Stimulated activated CD8-positive, alpha-beta memory T cell treated with anti-CD3 and anti-CD28 coated beads, Interleukin-12 subunit alpha, Interleukin-12 subunit beta, amount 100 ng/mL, for 24 hours (primary cell): ENCODE measurements around the gene PPP4R3A.
"Not testable (repeated sequence)": the region's sequence is repeated elsewhere in the genome, so short reads cannot be mapped to it uniquely, and the experiment has no call there.

Experiments
- DNase-seq: peaks from one replicate; pipeline ENCODE4 v3.0.0-alpha.2; 2020; ENCODE audit errors: extremely low read depth

Gene PPP4R3A

GRCh38 chr14:91510171-91511042 lies at the start of gene PPP4R3A:
TSS of gene PPP4R3A (minus strand) at chr14:91510310. CDS start at chr14:91509647, 663 bp downstream.
- peak; percentile 90 for DNase-seq

- no peak for DNase-seq
Observed at GRCh38 chr14:91555531-91555930, 45.4 kb upstream of the PPP4R3A start.

GRCh38 chr14:91554535-91555332 lies 44.6 kb upstream of the PPP4R3A start:
- no peak for DNase-seq

- DNase-seq, result no peak
Observed at GRCh38 chr14:91548108-91548507, 38.0 kb upstream of the PPP4R3A start.

- DNase-seq, result no peak
Observed at GRCh38 chr14:91545946-91546716, 36.0 kb upstream of the PPP4R3A start.

- no peak for DNase-seq
Observed at GRCh38 chr14:91545204-91545603, 35.1 kb upstream of the PPP4R3A start.

GRCh38 chr14:91536327-91536726 lies 26.2 kb upstream of the PPP4R3A start:
- DNase-seq, result no peak

GRCh38 chr14:91534059-91534458 lies 23.9 kb upstream of the PPP4R3A start:
- not testable (repeated sequence) for DNase-seq

GRCh38 chr14:91533623-91534022 lies 23.5 kb upstream of the PPP4R3A start:
- no peak for DNase-seq

GRCh38 chr14:91523972-91524371 lies 13.9 kb upstream of the PPP4R3A start:
- DNase-seq, result no peak

- no peak for DNase-seq
Observed at GRCh38 chr14:91521061-91521640, 11.0 kb upstream of the PPP4R3A start.

- no peak for DNase-seq
Observed at GRCh38 chr14:91520138-91520537, 10.0 kb upstream of the PPP4R3A start.

GRCh38 chr14:91519239-91520036 lies 9.3 kb upstream of the PPP4R3A start:
- DNase-seq, result no peak

- no peak for DNase-seq
Observed at GRCh38 chr14:91516663-91517388, 6.7 kb upstream of the PPP4R3A start.

GRCh38 chr14:91515979-91516378 lies 5.9 kb upstream of the PPP4R3A start:
- DNase-seq, result no peak

GRCh38 chr14:91511043-91511383 lies 903 bp upstream of the PPP4R3A start:
- no peak for DNase-seq

GRCh38 chr14:91509878-91510170 lies 286 bp downstream of the PPP4R3A start:
- no peak for DNase-seq

- no peak for DNase-seq
Observed at GRCh38 chr14:91509083-91509877, 830 bp downstream of the PPP4R3A start.

GRCh38 chr14:91508105-91508504 lies 2.0 kb downstream of the PPP4R3A start:
- DNase-seq, result no peak

- DNase-seq, result no peak
Observed at GRCh38 chr14:91506226-91506625, 3.9 kb downstream of the PPP4R3A start.
